OCI-M1 (cell line): ENCODE measurements around the gene TMEM161A.
A peak's percentile ranks its signal among the peaks of the same experiment; 100 is the strongest.
"Not testable (repeated sequence)": the region's sequence is repeated elsewhere in the genome, so short reads cannot be mapped to it uniquely, and the experiment has no call there.

ENCODE experiments used
- DNase-seq: peaks from one replicate; lab custom pipeline; 2025; lab: John Stamatoyannopoulos, UW

TMEM161A gene

GRCh38 chr19:19138109-19138981 is at the start of gene TMEM161A:
TSS of gene TMEM161A (minus strand) at chr19:19138478. CDS start at chr19:19138428, 50 bp downstream.
- peak; percentile 98 for DNase-seq

- DNase-seq = no peak
Measured at GRCh38 chr19:19186742-19187141, 48.5 kb upstream of the TMEM161A start.

GRCh38 chr19:19185853-19186740 is 47.8 kb upstream of the TMEM161A start:
- DNase-seq = peak; percentile 79

- DNase-seq = no peak
Measured at GRCh38 chr19:19181488-19181998, 43.3 kb upstream of the TMEM161A start.

GRCh38 chr19:19179548-19180441 is 41.5 kb upstream of the TMEM161A start:
- DNase-seq = peak; percentile 82

GRCh38 chr19:19176950-19177349 is 38.7 kb upstream of the TMEM161A start:
- DNase-seq = no peak

- DNase-seq = not testable (repeated sequence)
Measured at GRCh38 chr19:19173243-19173642, 35.0 kb upstream of the TMEM161A start.

GRCh38 chr19:19171821-19172532 is 33.7 kb upstream of the TMEM161A start:
- DNase-seq = peak; percentile 32

- no peak for DNase-seq
Measured at GRCh38 chr19:19170873-19171672, 32.8 kb upstream of the TMEM161A start.

- no peak for DNase-seq
Measured at GRCh38 chr19:19170053-19170872, 32.0 kb upstream of the TMEM161A start, which contains the start of gene MEF2B. TSS of gene MEF2B (minus strand) at chr19:19170263. CDS start at chr19:19150735, 19,528 bp downstream.

- no peak for DNase-seq
Measured at GRCh38 chr19:19169236-19170052, 31.2 kb upstream of the TMEM161A start.

- no peak for DNase-seq
Measured at GRCh38 chr19:19167612-19168011, 29.3 kb upstream of the TMEM161A start.

GRCh38 chr19:19165396-19165795 is 27.1 kb upstream of the TMEM161A start:
- DNase-seq = no peak

GRCh38 chr19:19162495-19162894 is 24.2 kb upstream of the TMEM161A start:
- no peak for DNase-seq

- DNase-seq = no peak
Measured at GRCh38 chr19:19160461-19161035, 22.3 kb upstream of the TMEM161A start.

- DNase-seq = no peak
Measured at GRCh38 chr19:19159534-19159933, 21.3 kb upstream of the TMEM161A start.

GRCh38 chr19:19157808-19158207 is 19.5 kb upstream of the TMEM161A start:
- DNase-seq = no peak
